NCI-H146 (cell line): Measurements from ENCODE around the gene POR.
"Not testable (repeated sequence)": the region's sequence is repeated elsewhere in the genome, so short reads cannot be mapped to it uniquely, and the experiment has no call there.

Source experiments
- DNase-seq: peaks from one replicate; lab custom pipeline; 2025; lab: John Stamatoyannopoulos, UW

The POR gene

GRCh38 chr7:75992083-75992755 lies 77.3 kb downstream of the POR start:
- DNase-seq, result no peak

- DNase-seq, result peak; percentile 77
These were observed 78.9 kb downstream of the POR start for GRCh38 chr7:75993689-75994387.

DNA sequence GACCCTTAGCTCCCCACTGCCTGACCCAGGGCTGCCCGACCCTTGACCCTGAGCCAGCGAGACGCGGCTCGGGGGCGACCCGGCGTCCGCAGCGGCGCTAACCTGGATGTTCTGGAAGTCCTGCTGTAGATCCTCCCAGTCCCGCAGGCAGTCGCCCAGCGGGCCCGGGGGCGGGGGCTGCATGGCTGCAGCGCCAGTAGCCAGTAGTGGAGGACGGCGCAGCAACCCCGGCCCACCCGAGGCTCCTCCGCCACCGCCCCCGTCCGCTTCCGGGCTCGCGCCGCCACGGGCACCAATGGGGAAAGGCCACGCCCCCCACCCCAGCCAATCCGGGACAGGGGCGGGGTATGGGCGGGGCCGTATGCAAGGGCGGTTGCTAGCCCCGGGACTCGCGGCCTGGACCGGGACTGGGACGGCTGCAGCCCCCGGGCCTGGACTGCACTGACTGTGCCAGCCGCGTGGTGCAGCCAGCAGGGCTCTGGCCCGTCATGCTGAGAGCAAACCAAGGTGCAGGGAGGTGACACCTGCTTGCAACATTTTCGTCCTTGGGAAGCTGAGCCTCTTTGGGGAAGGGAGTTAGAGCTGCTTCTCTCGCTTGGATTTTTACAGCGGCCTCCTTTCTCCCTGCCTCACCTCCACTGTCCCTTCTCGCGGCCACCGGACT lies 79.6 kb downstream of the POR start, which contains the start of gene TMEM120A:
Gene TMEM120A (minus strand): TSS at position 208 of the 664 bp plus-strand sequence. CDS start 25 bp downstream, at position 183.
- peak; percentile 94 for DNase-seq

GRCh38 chr7:75995052-75995471 lies 80.1 kb downstream of the POR start:
- no peak for DNase-seq

- no peak for DNase-seq
These were observed 81.0 kb downstream of the POR start for GRCh38 chr7:75995996-75996395.

GRCh38 chr7:75996476-75996875 lies 81.5 kb downstream of the POR start:
- DNase-seq, result no peak

DNA sequence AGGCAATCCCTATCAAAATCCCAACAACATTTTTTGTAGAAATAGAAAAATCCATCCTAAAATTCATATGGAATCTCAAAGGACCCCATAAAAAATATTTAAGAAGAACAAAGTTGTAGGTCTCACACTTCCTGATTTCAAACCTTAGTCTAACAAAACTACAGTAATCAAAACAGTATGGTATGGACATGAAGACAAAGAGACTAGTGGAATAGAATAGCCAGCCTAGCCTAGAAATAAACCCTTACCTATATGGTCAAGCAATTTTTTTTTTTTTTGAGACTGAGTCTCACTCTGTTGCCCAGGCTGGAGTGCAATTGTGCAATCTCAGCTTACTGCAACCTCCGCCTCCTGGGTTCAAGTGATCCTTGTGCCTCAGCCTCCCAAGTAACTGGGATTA lies 83.1 kb downstream of the POR start:
- DNase-seq, result no peak

- DNase-seq, result no peak
These were observed 85.6 kb downstream of the POR start for GRCh38 chr7:76000566-76000965.

DNA sequence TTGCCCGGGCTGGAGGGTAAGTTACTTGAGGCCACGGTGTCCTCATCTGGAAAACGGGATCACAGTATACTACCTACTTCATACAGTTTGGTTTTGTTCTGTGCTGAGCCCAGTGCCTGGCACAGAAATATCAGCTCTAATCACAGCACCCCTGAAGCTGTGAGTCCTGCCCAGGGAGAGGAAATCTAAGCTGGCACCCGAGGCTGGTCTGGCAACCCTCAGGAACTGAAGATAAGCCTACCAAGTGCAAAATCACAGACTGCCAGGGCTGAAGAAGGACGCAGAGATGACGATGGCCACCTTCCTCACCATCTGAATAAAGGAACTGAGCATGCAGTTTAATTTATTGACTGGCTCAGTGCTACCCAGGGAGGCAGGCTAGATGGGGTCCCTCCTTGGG lies 87.2 kb downstream of the POR start:
- DNase-seq, result no peak

DNA sequence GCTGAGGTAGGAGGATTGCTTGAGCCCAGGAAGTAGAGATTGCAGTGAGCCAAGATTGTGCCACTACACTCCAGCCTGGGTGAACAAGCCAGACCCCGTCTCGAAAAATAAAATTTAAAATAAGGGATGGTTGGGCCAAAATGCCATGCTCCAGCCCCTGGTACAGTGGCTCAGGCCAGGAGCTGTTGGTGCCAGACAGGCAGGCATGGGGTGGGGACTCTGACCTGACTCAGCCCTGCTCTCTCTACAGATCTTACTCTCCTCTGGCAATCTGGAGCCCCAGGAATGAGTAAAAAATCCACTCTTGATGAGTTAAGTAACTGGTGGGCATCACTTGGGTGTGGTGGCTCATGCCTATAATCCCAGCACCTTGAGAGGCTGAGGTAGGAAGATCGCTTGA lies 87.9 kb downstream of the POR start:
- no peak for DNase-seq

DNA sequence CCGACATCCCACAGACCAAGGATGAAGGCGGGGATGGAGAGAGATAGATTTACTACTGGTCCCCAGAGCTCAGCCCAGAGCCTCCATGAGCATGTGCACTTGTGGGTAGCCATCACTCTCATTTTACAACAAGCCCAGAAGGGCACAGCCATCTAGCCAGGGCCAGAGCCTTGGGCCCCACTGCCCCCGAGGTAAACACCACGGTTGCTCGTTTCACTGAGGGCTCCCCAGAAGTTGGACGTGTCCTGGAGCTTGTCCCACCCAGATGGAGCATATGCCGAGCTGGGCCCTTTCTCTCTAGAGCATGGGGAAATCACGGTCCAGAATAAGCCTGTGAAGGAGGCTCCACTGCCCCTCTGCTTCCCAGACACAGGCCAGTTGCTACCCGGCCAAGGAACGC lies 88.4 kb downstream of the POR start:
- no peak for DNase-seq

DNA sequence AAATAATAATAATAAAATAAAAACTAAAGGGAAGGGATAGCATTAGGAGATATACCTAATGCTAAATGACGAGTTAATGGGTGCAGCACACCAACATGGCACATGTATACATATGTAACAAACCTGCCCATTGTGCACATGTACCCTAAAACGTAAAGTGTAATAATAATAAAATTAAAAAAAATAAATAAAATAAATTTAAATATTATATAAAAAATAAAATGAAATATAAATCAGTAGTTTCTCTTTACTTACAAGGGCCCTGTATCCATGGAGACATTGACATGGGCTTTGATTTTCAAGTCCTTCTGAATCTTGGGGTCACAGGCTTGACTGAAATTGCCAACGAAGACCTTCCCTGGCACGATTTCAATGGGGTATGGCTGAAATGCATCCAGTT lies 90.0 kb downstream of the POR start:
- DNase-seq, result not testable (repeated sequence)

- DNase-seq, result no peak
These were observed 93.3 kb downstream of the POR start for GRCh38 chr7:76008156-76008687.

- no peak for DNase-seq
These were observed 95.0 kb downstream of the POR start for GRCh38 chr7:76009672-76010600.

DNA sequence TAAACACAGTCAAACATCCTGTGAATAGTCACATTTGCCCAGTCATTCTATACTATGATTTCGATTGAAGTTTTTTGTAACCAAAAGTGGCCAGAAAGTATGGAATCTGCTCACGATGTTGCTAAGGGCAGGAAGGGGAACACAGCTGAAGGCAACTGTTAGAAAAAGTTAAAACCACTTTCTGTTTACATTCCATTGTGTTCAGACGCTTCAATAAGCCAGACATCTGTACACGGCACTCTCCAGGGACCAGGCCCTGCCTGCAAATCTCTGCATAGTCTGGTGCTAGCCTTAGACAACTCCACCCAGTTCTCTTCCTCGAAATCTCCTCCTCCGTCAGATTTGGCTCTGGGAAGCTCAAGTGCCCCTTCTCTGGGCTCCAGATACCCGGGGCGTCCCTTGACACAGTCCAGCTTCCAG lies 96.5 kb downstream of the POR start:
- no peak for DNase-seq

- DNase-seq, result no peak
These were observed 101.4 kb downstream of the POR start for GRCh38 chr7:76016191-76016947.

DNA sequence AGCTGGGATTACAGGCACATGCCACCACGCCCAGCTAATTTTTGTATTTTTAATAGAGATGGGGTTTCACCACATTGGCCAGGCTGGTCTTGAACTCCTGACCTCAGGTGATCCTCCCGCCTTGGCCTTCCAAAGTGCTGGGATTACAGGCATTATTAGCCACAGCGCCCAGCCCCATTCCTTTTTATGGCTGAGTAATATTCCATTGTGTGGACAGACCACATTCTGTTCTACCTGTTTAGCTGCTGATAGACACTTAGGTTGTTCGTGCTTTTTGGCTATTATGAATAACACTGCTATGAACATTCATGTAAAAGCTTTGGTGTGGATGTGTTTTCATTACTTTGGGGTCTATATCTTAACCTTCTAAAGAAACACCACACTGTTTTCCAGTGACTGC lies 103.6 kb downstream of the POR start:
- not testable (repeated sequence) for DNase-seq

DNA sequence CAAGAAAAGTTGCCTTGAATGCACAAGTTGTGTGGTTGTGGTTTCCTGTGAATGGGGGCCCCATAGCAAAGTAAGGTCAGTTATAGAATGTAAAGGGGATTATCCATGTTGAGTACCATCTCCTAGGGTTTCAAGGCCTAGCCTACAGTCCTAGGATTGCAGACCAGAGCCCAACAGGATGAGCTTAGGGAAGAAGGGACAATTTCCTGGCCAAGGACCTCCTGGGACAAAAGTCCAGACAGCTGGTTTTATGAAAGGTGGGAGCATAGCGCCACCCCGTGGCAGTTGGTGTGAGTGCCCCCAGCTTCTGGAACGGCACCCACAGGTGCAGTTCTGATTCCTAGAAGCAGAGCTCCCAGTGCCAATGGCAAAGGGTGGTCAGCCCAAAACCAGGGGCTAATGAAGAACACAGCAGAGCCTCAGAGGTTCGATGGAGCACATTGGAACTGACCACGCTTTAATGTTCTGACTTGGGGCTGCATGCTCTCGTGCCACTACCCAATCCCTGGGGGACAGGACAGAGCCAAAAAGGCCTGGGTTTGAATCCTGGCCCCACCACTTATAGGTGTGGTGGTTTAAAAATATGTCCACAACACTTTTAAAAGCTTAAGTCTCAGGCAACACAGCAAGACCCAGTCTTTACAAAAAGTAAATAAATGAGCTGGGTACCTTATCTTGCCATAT lies 105.2 kb downstream of the POR start:
- peak; percentile 60 for DNase-seq

GRCh38 chr7:76022026-76022780 lies 107.2 kb downstream of the POR start:
- no peak for DNase-seq

- DNase-seq, result no peak
These were observed 108.0 kb downstream of the POR start for GRCh38 chr7:76023002-76023401.
